GM21786 (cell line): Measurements from ENCODE around the gene NAA16.
"Not testable (repeated sequence)": the region's sequence is repeated elsewhere in the genome, so short reads cannot be mapped to it uniquely, and the experiment has no call there.

Source experiments
- ATAC-seq: cut with Tn5 transposase; IDR thresholded peaks from one replicate; pipeline ENCODE4 v1.9.1; 2021; ENCODE audit not compliant: unreplicated experiment

NAA16 gene

DNA sequence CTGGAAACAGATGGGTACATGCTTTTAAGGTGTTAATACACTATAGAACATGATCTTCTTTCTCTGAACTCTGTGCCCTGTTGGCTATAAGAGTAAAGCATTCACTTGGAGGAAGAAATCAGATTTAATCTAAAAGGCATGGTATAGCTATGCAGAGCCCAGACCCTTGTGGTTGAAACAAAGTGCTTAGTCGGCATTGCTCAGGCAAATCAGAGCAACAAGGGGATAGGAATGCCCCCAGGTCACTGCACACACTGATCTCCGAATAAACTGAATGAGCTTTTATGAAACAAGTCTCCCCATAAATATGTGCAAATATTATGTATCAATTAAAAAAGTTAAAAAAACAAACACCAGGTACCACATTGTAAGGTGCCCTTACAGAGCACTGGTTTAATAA is 94.3 kb downstream of the NAA16 start:
- ATAC-seq = no peak

DNA sequence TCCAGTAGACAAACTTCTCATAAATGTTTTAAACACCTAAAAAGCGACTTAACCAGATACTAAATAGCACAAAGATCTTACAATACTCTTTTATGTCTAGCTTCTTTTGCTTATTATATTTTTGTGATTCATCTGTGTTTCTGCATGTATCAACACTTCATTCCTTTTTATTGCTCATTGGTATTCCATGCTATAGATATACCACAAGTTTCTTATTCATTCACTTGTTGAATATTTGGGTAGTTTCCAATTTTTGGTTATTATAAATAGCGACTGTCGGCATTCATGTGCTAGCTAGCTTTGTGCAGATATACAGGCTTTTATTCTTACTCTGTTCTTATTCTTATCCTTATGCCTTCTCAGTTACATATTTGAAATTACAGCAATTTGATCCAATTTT is 96.3 kb downstream of the NAA16 start:
- ATAC-seq = no peak

DNA sequence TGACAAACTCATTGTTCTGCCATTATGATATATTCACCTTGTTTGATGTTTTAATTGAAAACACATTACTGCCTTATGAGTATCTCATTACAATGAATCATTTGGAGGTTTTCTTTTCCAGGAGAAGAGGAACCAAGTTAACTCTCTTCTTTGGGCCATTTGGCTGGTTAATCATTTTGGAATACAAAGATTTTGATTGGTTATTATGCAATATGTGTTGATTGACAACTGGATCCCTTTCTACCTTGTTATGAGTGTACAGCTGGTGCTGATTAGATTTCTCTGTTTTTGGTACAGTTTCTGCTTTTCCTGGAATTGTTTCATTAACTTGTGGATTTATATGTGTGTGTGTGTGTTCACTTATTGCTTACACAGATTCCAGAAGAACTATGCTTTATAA is 97.1 kb downstream of the NAA16 start:
- no peak for ATAC-seq

DNA sequence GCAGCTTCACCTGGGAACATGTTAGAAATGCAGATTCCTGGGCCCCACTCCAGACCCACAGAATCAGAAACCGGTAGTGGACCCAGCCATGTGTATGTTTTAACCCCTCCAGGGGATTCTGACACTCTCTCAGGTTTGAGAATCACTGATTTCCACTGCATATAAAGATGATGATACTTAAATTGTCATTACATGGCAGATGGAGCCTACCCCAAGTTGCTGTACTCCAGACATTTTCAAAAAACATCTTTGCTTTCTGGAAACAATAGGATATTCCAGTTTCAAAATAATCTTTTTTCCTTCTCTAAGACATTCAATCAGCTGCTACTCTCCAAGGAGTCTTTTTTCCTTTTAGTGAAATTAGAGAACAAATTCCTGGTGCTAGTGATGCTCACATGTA is 97.7 kb downstream of the NAA16 start:
- ATAC-seq = no peak

DNA sequence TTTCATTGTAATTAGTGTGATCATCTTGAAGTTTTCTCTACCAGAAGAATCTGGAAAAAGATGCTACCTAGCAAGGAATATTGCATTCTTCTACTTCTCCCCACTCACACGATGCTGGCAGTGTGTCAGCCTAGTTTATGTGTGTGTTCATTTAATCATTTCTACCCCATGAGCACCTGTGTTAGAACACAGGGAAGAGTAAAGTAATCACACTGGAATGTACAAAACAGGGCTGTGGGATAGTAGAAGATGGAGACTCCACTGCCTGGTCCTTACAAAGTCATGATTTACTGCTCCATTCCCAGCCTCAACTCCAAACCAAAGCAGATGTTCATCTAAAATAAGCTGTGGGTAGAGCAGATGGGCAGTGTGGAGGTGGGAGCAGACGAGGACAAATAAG is 98.5 kb downstream of the NAA16 start:
- ATAC-seq = no peak

DNA sequence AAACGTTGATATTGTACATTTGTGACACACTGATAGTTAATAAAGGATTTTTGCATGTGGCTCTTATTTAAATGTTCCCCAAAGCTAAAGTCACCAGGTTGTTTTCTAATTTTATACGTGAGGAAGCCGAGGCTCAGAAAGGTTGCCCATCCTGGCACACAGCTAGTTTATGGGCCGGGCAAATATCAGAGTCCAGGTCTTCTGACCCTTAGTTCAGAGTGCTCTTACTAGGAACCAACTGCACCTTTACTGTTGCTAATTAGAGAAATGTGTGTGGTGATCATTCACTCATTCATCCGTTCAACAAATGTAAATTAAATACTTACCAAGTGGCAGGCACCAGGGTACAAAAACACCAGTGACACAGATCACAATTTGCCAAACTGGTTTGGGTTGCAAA is 100.0 kb downstream of the NAA16 start:
- ATAC-seq = no peak

DNA sequence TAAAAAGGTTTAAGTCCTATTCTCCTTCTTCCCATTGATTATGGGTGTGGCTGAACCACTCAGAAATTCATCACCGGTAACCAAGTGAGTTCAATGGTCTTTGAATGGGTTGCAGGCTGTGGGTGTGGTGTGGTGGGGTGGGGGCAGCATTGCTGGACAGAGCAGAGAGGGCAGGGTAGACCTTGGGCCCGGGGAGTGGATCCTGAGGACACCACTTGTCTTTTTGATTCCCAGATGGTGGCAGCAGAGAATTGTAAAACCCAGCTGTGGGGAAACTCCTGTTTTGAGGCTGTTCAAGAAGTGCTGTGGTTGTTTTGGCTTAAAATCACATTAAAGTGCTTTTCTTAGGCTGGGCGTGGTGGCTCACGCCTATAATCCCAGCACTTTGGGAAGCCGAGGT is 100.5 kb downstream of the NAA16 start:
- ATAC-seq = no peak

DNA sequence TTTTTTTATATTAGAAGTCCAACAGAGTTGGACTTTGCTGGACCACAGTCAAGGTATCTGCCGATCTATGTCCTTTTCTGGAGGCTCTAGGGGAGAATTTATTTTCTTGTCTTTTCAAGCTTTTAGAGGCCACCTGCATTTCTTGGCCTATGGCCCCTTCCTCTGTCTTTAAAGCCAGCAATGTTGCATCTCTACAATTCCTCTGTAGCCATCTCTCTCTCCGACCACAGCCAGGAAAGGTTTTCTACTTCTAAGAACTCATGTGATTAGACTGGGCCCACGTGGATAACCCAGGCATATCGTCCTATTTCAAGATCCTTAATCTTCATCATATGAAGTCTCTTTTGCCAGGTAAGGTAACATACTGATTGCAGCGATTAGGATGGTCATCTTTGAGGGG is 102.8 kb downstream of the NAA16 start:
- no peak for ATAC-seq

DNA sequence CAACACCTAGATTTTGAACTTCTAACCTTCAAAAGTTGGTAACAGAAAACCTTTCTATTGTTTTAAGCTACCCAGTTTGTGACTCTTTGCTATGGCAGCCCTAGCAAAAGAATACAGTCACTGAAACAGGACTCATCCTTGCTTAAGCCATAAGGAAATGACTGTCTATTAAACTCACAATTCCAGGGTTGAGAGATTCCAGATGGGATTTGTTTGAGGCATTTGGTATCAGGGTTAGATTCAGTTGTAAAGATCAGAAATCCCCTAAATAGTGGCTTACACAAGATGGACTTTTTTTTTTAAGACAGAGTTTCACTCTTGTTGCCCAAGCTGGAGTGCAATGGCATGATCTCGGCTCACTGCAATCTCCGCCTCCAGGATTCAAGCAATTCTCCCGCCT is 105.2 kb downstream of the NAA16 start:
- no peak for ATAC-seq

DNA sequence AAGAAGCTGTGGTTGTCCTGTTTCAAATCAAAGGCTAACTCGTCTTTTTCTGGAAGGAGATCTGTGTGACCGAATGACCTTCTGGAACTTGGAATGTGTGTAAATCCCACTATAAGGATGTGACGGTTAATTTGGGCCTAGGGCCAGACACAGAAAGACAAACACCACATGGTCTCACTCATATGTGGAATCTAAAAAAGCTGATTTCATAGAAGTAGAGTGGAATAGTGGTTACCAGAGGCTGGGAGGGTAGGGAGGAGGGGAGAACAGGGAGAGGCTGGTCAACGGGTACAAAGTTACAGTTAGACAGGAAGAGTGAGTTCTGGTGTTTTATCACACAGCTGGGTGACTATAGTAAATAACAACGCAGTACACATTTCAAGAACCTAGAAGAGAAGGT is 107.0 kb downstream of the NAA16 start:
- no peak for ATAC-seq

DNA sequence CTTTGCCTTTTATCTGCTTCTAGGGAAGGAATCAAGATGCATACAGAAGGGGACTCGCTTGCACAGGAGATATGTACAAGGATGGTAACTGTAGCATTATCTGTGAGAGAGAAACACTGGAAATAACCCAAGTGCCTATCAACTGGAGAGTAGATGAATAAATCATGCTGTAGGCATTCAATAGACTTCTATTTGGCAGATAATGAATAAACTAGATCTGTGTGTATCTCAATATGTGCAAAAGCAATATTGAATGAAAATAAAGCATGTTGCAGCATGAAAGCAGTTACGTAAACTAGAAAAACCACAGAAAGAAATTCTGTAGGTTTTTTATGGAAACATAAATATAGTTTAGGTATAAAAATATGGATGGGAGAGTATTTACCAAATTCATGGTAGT is 107.7 kb downstream of the NAA16 start:
- no peak for ATAC-seq

DNA sequence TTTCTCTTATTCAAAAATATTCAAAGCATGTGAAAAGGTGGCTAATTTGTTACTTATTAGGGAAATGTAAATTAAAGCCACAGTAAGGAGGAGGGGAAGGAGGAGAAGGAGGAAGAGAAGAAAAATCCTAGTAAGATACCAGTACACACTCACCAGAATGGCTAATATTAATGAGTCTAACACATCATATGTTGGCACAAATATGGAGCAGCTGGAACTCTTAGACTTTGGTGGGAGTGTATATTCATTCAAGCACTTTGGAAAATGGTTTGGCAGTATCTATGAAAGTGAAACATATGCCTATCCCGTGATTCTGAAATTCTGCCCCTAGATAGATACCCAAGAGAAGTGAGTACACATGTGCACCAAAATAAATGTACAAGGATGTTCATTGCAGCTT is 108.1 kb downstream of the NAA16 start:
- no peak for ATAC-seq

DNA sequence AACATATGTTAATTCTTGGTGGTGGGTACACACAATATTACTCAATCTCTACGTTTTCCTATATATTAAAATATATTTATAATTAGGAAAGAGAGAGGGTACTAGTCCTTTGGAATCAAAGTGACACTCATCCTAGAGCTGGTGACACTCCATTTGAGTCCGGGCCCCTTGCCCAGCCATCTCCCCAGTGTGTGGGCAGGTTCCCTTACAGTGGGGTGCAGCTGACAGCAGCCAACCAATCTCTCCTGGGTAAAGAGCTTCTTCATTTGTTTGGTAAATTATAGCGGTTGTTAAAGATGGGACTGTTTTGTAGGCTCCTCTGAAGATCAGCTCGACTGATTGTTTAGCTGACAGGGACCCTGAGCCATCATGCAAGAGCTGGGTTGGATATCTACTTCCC is 109.1 kb downstream of the NAA16 start:
- ATAC-seq = no peak

DNA sequence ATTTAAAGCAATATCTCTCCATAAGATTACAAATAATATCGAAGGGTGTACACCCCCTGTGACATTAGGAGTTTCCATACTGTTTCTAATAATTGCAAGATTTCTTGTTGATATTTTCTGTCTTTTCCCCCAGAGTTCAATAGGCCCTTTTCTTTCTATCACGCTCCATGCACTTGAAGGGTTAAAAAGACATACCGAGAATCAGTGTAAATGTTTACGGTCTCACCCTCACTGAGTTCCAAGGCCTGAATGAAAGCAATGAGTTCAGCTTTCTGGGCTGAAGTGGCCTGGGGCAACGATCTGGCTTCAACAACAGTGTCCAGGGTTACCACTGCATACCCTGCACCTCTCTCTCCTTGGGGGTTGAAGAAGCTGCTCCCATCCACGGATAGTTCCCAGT is 110.3 kb downstream of the NAA16 start:
- not testable (repeated sequence) for ATAC-seq

DNA sequence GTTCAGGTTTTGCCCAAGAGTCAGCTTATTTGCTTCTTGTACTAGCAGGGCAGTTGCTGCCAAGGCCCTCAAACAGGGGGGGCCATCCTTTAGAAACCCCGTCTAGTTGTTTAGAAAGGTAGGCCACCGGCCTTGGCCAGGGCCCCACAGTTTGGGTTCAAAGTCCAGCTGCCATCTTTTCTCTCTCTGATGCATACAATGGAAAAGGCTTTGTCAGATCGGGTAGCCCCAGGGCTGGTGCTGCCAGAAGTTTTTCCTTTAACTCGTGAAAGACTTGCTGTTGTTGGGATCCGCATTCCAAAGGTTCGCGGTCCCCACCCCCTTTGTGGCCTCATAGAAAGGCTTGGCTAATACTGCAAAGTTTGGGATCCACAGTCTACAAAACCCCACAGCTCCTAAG is 110.9 kb downstream of the NAA16 start:
- not testable (repeated sequence) for ATAC-seq

DNA sequence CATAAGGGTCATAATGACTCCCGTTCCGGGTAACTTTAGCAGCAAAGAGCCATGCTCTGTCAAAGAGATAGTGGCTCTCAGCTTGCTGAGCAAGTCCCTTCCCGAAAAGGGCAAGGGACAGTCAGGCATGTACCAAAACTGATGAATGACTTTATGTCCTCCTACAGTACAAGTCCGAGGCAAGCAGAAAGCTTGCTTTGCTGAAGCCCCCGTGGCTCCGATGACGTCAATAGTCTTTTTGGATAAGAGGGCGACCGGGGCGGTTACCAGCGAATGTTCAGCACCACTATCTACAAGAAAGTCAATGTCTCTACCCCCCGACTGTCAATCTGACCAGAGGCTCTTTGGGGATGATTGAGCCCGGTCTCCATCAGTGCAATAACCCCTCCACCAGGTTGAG is 112.2 kb downstream of the NAA16 start:
- ATAC-seq = not testable (repeated sequence)

DNA sequence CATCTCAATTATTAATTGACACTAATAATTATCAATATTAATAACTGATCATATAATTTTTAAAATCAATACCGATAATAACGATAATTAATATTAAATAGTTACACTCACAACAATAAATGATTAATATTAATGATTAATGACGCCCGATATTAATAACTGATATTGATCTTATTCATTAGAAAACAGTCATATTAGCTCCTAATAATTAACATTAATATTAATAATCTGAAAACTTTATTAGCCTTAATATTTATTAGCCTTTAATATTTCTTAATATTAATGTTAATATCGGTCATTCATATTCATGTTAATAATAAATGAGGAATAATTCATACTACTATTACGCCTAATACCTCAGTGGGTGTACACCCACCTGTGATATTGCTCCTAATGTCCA is 113.6 kb downstream of the NAA16 start:
- not testable (repeated sequence) for ATAC-seq

DNA sequence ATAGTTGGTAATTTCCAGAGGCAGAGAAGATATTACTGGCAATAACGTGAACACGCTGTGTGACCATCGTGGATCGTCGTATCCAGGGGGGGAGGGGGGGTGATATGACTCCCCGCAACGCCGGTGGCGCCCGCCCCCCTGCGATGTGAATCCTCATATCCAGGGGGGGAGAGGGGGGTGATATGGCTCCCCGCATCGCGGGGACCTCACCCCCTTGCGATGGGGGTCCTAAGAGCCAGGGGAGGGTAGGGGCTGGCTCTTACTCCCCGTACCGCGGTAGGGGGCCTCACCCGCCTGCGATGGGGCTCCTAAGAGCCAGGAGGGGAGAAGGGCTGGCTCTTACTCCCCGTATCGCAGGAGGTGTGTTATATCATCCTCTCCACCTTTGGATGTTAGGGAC is 115.0 kb downstream of the NAA16 start:
- no peak for ATAC-seq
